Breast epithelium (tissue), 3 donors: ENCODE data around the gene LAP3.

Source experiments
- POLR2A ChIP-seq: fragments of 450-650 bp; IDR thresholded peaks from one replicate; pipeline ENCODE4 v1.6.1; 2016; ENCODE audit warnings: antibody characterized with exemption, mild to moderate bottlenecking, moderate library complexity
- POLR2AphosphoS5 ChIP-seq, 3 donors: sonication (generic); formaldehyde crosslinking; IDR thresholded peaks; one replicate each; pipeline ENCODE4 v1.6.1; 2017; ENCODE audit warnings: antibody characterized with exemption in 3 of 3
- TF ChIP-seq, protein P1 (sequence below), 3 donors: fragments of 450-650 bp; IDR thresholded peaks; one replicate each; pipeline ENCODE4 v1.5.1; 2016 to 2017; ENCODE audit warnings: antibody characterized with exemption in 3 of 3, mild to moderate bottlenecking in 3 of 3, moderate library complexity in 3 of 3

DNA sequence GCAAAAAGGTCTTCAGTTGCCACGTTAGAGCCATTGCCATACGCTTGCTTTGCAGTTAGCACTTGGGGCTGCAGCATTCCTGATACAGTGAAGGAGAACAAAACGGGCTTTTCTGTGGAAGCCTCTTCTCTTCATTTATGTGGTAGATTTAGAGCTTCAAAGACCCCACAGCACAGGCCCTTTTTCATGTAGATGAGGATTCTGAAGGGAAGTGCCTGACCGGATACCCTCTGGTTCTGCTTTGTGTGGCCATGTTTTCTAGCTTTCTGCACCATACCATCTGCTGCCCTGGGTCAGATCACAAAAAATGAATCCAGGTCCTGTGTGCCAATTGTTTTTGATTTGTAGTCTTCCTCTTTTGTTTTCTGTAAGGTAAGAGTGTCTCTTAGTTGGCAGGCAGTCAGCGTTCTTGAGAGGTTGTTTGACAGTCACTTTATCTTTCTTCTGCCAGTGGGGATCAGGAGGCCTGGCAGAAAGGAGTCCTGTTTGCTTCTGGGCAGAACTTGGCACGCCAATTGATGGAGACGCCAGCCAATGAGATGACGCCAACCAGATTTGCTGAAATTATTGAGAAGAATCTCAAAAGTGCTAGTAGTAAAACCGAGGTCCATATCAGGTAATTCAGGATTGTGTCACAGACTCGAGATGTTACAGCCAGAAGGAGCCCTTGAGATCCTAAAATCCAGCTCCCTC is 7.7 kb downstream of the LAP3 start:
- TF ChIP-seq, protein P1, sequence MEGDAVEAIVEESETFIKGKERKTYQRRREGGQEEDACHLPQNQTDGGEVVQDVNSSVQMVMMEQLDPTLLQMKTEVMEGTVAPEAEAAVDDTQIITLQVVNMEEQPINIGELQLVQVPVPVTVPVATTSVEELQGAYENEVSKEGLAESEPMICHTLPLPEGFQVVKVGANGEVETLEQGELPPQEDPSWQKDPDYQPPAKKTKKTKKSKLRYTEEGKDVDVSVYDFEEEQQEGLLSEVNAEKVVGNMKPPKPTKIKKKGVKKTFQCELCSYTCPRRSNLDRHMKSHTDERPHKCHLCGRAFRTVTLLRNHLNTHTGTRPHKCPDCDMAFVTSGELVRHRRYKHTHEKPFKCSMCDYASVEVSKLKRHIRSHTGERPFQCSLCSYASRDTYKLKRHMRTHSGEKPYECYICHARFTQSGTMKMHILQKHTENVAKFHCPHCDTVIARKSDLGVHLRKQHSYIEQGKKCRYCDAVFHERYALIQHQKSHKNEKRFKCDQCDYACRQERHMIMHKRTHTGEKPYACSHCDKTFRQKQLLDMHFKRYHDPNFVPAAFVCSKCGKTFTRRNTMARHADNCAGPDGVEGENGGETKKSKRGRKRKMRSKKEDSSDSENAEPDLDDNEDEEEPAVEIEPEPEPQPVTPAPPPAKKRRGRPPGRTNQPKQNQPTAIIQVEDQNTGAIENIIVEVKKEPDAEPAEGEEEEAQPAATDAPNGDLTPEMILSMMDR (IDR thresholded peaks at IDR 0.05): no peak
- TF ChIP-seq POLR2AphosphoS5 (IDR thresholded peaks at IDR 0.05) (no peak), POLR2A (no peak)
